Measurements from ENCODE around the gene CSMD2.

The CSMD2 gene

GRCh38 chr1:33878392-33878791 is 286.6 kb downstream of the CSMD2 start:
- no peak overlapping the region for H3K4me3 ChIP-seq (ENCODE audit: low read depth, low read length)
- TF ChIP-seq CTCF (IDR thresholded peaks at IDR 0.05; ENCODE audit: insufficient read depth, low read length, missing control alignments) = no peak
- no peak for DNase-seq (ENCODE audit: low read depth, low spot score)
- ChIA-PET CTCF (interaction anchor here (1.1 to 1.6 kb wide), 2 partner anchors 15 to 16 kb away, joined by 4 to 5 read pairs; no protein-coding TSS in a partner anchor), POLR2A (no interaction called here)

- no peak overlapping the region for H3K4me3 ChIP-seq (ENCODE audit: low read depth, low read length)
- DNase-seq (ENCODE audit: low read depth, low spot score) = peak; percentile 76
- ChIA-PET POLR2A (interaction anchor here (0.5 to 0.8 kb wide), 2 partner anchors 16 to 648 kb away, joined by 3 read pairs; no protein-coding TSS in a partner anchor), CTCF (interaction anchor here (1.2 to 1.7 kb wide), 3 partner anchors 12 to 142 kb away, joined by 3 to 5 read pairs (median 5); no protein-coding TSS in a partner anchor)
- TF ChIP-seq CTCF (IDR thresholded peaks at IDR 0.05; ENCODE audit: insufficient read depth, low read length, missing control alignments) = no peak
Measured at GRCh38 chr1:33876970-33877650, 287.9 kb downstream of the CSMD2 start.

- TF ChIP-seq CTCF (IDR thresholded peaks at IDR 0.05; ENCODE audit: insufficient read depth, low read length, missing control alignments) = peak; percentile 6
- DNase-seq (ENCODE audit: low read depth, low spot score) = no peak
- ChIA-PET POLR2A (no interaction called here), CTCF (interaction anchor here (0.8 to 1.7 kb wide), 2 partner anchors 140 to 288 kb away, joined by 5 read pairs; no protein-coding TSS in a partner anchor)
- H3K4me3 ChIP-seq (ENCODE audit: low read depth, low read length) = no peak overlapping the region
Measured at GRCh38 chr1:33875862-33876261, 289.2 kb downstream of the CSMD2 start.

GRCh38 chr1:33874636-33875035 is 290.4 kb downstream of the CSMD2 start:
- ChIA-PET CTCF (no interaction called here), POLR2A (no interaction called here)
- no peak for DNase-seq (ENCODE audit: low read depth, low spot score)
- H3K4me3 ChIP-seq (ENCODE audit: low read depth, low read length) = no peak overlapping the region
- no peak for TF ChIP-seq CTCF (IDR thresholded peaks at IDR 0.05; ENCODE audit: insufficient read depth, low read length, missing control alignments)

GRCh38 chr1:33872683-33873082 is 292.3 kb downstream of the CSMD2 start:
- ChIA-PET POLR2A (no interaction called here), CTCF (no interaction called here)
- DNase-seq (ENCODE audit: low read depth, low spot score) = no peak
- no peak overlapping the region for H3K4me3 ChIP-seq (ENCODE audit: low read depth, low read length)
- TF ChIP-seq CTCF (IDR thresholded peaks at IDR 0.05; ENCODE audit: insufficient read depth, low read length, missing control alignments) = no peak

GRCh38 chr1:33872275-33872674 is 292.8 kb downstream of the CSMD2 start:
- TF ChIP-seq CTCF (IDR thresholded peaks at IDR 0.05; ENCODE audit: insufficient read depth, low read length, missing control alignments) = no peak
- no peak overlapping the region for H3K4me3 ChIP-seq (ENCODE audit: low read depth, low read length)
- POLR2A ChIA-PET = no interaction called here
- CTCF ChIA-PET = no interaction called here
- no peak for DNase-seq (ENCODE audit: low read depth, low spot score)

All from AG04449 (cell line).